WTC11 (cell line): ENCODE results near the gene KRT32. TPM values are rescaled to one million over a fixed set of nuclear protein-coding genes. Genes with fewer than 3 reads are reported as not detected.

Source experiments
- ATAC-seq: fragments of 200-7000 bp; cut with Tn5 transposase; 2 replicates; pipeline ENCODE4 v1.10.0; 2021; ENCODE audit warnings: mild to moderate bottlenecking, moderate library complexity
- CTCF ChIA-PET: fragments of 300-600 bp; sonication (Branson Sonifier 250); formaldehyde crosslinking; loops from one replicate; lab custom pipeline; 2021; ENCODE audit warnings: antibody characterized with exemption; lab: Charles Lee
- POLR2A ChIA-PET: fragments of 350-600 bp; sonication (Branson Sonifier 250); formaldehyde crosslinking; loops from one replicate; lab custom pipeline; 2021; ENCODE audit warnings: antibody characterized with exemption; lab: Charles Lee
- DNase-seq: peaks from one replicate; pipeline ENCODE4 v3.0.0; 2021; ENCODE audit warnings: low spot score
- H3K27ac Mint-ChIP-seq: 2 replicates; pipeline ENCODE4 v1.8.0; 2021; ENCODE audit warnings: mixed read lengths
- H3K27me3 Mint-ChIP-seq: 2 replicates; pipeline ENCODE4 v1.8.0; 2021; ENCODE audit warnings: low read depth, mild to moderate bottlenecking, moderate library complexity, mixed read lengths
- H3K36me3 Mint-ChIP-seq: 2 replicates; pipeline ENCODE4 v1.8.0; 2021; ENCODE audit warnings: mixed read lengths
- H3K4me1 Mint-ChIP-seq: 2 replicates; pipeline ENCODE4 v1.8.0; 2022; ENCODE audit warnings: mixed read lengths
- H3K4me3 Mint-ChIP-seq: 2 replicates; pipeline ENCODE4 v1.8.0; 2021; ENCODE audit warnings: mild to moderate bottlenecking, moderate library complexity, mixed read lengths
- H3K9me3 Mint-ChIP-seq: 2 replicates; pipeline ENCODE4 v1.8.0; 2021; ENCODE audit warnings: mixed read lengths
- AFF4 ChIP-seq: sonication (generic); formaldehyde crosslinking; IDR thresholded peaks from 2 replicates; pipeline ENCODE4 v1.8.1; 2023; ENCODE audit warnings: mild to moderate bottlenecking, missing genetic modification reagents, borderline replicate concordance
- ATF2 ChIP-seq: sonication (generic); formaldehyde crosslinking; IDR thresholded peaks from 2 replicates; pipeline ENCODE4 v1.8.1; 2022; ENCODE audit warnings: low read depth, missing genetic modification reagents, borderline replicate concordance
- CBFB ChIP-seq: sonication (generic); formaldehyde crosslinking; IDR thresholded peaks from 2 replicates; pipeline ENCODE4 v1.8.1; 2022; ENCODE audit warnings: mild to moderate bottlenecking, low read depth, missing genetic modification reagents
- CTCF ChIP-seq: fragments of 200-600 bp; IDR thresholded peaks from 2 replicates; pipeline ENCODE4 v1.8.0; 2022; ENCODE audit warnings: antibody characterized with exemption
- ELF4 ChIP-seq: sonication (generic); formaldehyde crosslinking; IDR thresholded peaks from 2 replicates; pipeline ENCODE4 v1.8.1; 2022; ENCODE audit warnings: low read depth, mild to moderate bottlenecking, moderate library complexity, missing genetic modification reagents
- FOXP1 ChIP-seq: sonication (generic); formaldehyde crosslinking; IDR thresholded peaks from 2 replicates; pipeline ENCODE4 v1.8.0; 2022; ENCODE audit warnings: missing genetic modification reagents, mild to moderate bottlenecking, moderate library complexity, borderline replicate concordance
- GTF2I ChIP-seq: fragments of 250-450 bp; sonication (Bioruptor Pico); conservative IDR thresholded peaks from 2 replicates; pipeline ENCODE4 v1.4.0; 2021; ENCODE audit warnings: mild to moderate bottlenecking
- JAZF1 ChIP-seq: fragments of 250-450 bp; sonication (Bioruptor Pico); IDR thresholded peaks from 2 replicates; pipeline ENCODE4 v1.9.0; 2021; ENCODE audit warnings: moderate library complexity, mild to moderate bottlenecking, inconsistent platforms
- MXD4 ChIP-seq: fragments of 250-450 bp; sonication (Bioruptor Pico); IDR thresholded peaks from 2 replicates; pipeline ENCODE4 v1.8.0; 2021; ENCODE audit warnings: mild to moderate bottlenecking, moderate library complexity, borderline replicate concordance
- NFE2L1 ChIP-seq: sonication (generic); formaldehyde crosslinking; IDR thresholded peaks from 2 replicates; pipeline ENCODE4 v1.8.1; 2023; ENCODE audit warnings: missing genetic modification reagents
- NR1H2 ChIP-seq: sonication (generic); formaldehyde crosslinking; IDR thresholded peaks from 2 replicates; pipeline ENCODE4 v1.9.0; 2021; ENCODE audit warnings: mild to moderate bottlenecking, moderate library complexity, missing genetic modification reagents
- PRRX2 ChIP-seq: fragments of 250-450 bp; sonication (Bioruptor Pico); IDR thresholded peaks from 2 replicates; pipeline ENCODE4 v1.8.0; 2021; ENCODE audit warnings: mild to moderate bottlenecking
- ZNF121 ChIP-seq: sonication (generic); formaldehyde crosslinking; IDR thresholded peaks from 2 replicates; pipeline ENCODE4 v1.8.0; 2023; ENCODE audit warnings: missing genetic modification reagents
- ZNF232 ChIP-seq: sonication (generic); formaldehyde crosslinking; IDR thresholded peaks from 2 replicates; pipeline ENCODE4 v1.8.0; 2022; ENCODE audit warnings: mild to moderate bottlenecking, missing genetic modification reagents
- ZNF396 ChIP-seq: fragments of 250-450 bp; sonication (Bioruptor Pico); IDR thresholded peaks from 2 replicates; pipeline ENCODE4 v1.8.0; 2021; ENCODE audit warnings: mild to moderate bottlenecking, moderate library complexity, borderline replicate concordance
- ZNF425 ChIP-seq: fragments of 250-450 bp; sonication (Bioruptor Pico); conservative IDR thresholded peaks from 2 replicates; pipeline ENCODE4 v1.9.0; 2021; ENCODE audit warnings: mild to moderate bottlenecking
- ZSCAN18 ChIP-seq: fragments of 250-450 bp; sonication (Bioruptor Pico); IDR thresholded peaks from 2 replicates; pipeline ENCODE4 v2.1.2; 2022; ENCODE audit warnings: mild to moderate bottlenecking, moderate library complexity
- total RNA-seq: library from RNA; stranded (reverse); gene quantifications from 3 replicates; pipeline ENCODE4 v1.2.3, GENCODE V29; 2021
- TF ChIP-seq, protein P1 (sequence below): sonication (generic); formaldehyde crosslinking; IDR thresholded peaks from 2 replicates; pipeline ENCODE4 v1.8.0; 2023; ENCODE audit warnings: missing genetic modification reagents
- TF ChIP-seq, protein P2 (sequence below): sonication (generic); formaldehyde crosslinking; IDR thresholded peaks from 2 replicates; pipeline ENCODE4 v1.8.1; 2022; ENCODE audit warnings: mild to moderate bottlenecking, missing genetic modification reagents, moderate library complexity, borderline replicate concordance
- TF ChIP-seq, protein P3 (sequence below): sonication (generic); formaldehyde crosslinking; IDR thresholded peaks from 2 replicates; pipeline ENCODE4 v1.8.1; 2022; ENCODE audit warnings: mild to moderate bottlenecking, moderate library complexity, missing genetic modification reagents

KRT32 gene
- total RNA-seq, 1 experiment from 2014 or later, result not detected

DNA sequence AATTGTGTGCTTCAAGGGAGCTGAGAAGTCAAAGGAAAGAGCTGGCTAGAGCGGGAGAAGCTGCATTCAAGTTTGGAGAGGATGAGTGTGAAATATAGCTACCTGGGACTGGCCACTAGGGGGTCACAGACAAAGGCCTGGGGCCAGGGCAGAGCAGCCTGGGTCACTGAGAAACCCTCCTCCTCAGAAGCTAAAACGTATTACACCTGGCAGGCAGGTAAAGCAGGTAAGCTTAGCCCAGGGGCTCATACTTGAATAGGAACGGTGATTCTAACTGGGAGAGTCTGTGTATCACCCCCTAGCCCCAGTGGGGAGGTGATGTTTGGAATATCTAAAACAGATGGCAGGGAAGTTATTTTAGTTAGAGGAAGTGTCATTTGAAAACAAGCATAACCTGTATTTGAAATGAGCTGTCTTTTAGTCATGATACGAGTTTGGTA is 49.6 kb downstream of the KRT32 start:
- Mint-ChIP-seq H3K36me3 (no peaks in the 10 kb centered on the region), H3K9me3 (no peaks in the 10 kb centered on the region), H3K27ac (no peak overlapping the region), H3K4me1 (peaks cover 17% of the 10 kb centered on the region), H3K27me3 (no peaks in the 10 kb centered on the region), H3K4me3 (no peak overlapping the region)
- peak; percentile 59 for DNase-seq
- POLR2A ChIA-PET, result interaction anchor here (0.6 to 1.0 kb wide), 2 partner anchors 13 to 206 kb away, joined by 3 read pairs; no protein-coding TSS in a partner anchor
- TF ChIP-seq ZSCAN18 (no peak), NR1H2 (CRISPR knock-in tag) (no peak), ATF2 (CRISPR knock-in tag) (no peak), CTCF (peak; percentile 65), ZNF121 (0 out of 2 replicates have a peak, but pooled peaks have one; percentile 8)
- TF ChIP-seq, all 79 proteins: peak for 2
- CTCF ChIA-PET, result interaction anchor here (0.5 to 3.8 kb wide), 63 partner anchors 9 to 563 kb away, joined by 3 to 63 read pairs (median 5); partner anchors contain the start of genes KRT17, KRT19, KRT31 and KRT36
- ATAC-seq, result peak; percentile 96

- Mint-ChIP-seq H3K27me3 (no peaks in the 10 kb centered on the region), H3K36me3 (no peaks in the 10 kb centered on the region), H3K27ac (no peak overlapping the region), H3K4me1 (peaks cover 21% of the 10 kb centered on the region), H3K4me3 (no peak overlapping the region), H3K9me3 (no peaks in the 10 kb centered on the region)
- ChIA-PET CTCF (interaction anchor here (0.6 to 3.8 kb wide), 51 partner anchors 9 to 562 kb away, joined by 3 to 63 read pairs (median 6); partner anchors contain the start of genes KRT19, KRT31, KRT36 and KRTAP17-1), POLR2A (interaction anchor here (1.0 kb wide), 1 partner anchor 12 kb away, joined by 3 read pairs; no protein-coding TSS in a partner anchor)
- ATAC-seq (no peak), DNase-seq (no peak)
- TF ChIP-seq ELF4 (CRISPR knock-in tag) (no peak), JAZF1 (CRISPR knock-in tag) (no peak), ZNF396 (CRISPR knock-in tag) (no peak), ZNF232 (CRISPR knock-in tag) (no peak), AFF4 (CRISPR knock-in tag) (no peak), MXD4 (CRISPR knock-in tag) (no peak), PRRX2 (CRISPR knock-in tag) (no peak), ZNF425 (no peak), GTF2I (CRISPR knock-in tag) (no peak), FOXP1 (CRISPR knock-in tag) (no peak), CBFB (CRISPR knock-in tag) (no peak), NFE2L1 (CRISPR knock-in tag) (no peak)
- TF ChIP-seq, protein P1, sequence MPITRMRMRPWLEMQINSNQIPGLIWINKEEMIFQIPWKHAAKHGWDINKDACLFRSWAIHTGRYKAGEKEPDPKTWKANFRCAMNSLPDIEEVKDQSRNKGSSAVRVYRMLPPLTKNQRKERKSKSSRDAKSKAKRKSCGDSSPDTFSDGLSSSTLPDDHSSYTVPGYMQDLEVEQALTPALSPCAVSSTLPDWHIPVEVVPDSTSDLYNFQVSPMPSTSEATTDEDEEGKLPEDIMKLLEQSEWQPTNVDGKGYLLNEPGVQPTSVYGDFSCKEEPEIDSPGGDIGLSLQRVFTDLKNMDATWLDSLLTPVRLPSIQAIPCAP, result no peak
- TF ChIP-seq, protein P2, sequence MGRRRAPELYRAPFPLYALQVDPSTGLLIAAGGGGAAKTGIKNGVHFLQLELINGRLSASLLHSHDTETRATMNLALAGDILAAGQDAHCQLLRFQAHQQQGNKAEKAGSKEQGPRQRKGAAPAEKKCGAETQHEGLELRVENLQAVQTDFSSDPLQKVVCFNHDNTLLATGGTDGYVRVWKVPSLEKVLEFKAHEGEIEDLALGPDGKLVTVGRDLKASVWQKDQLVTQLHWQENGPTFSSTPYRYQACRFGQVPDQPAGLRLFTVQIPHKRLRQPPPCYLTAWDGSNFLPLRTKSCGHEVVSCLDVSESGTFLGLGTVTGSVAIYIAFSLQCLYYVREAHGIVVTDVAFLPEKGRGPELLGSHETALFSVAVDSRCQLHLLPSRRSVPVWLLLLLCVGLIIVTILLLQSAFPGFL, result no peak
- TF ChIP-seq, protein P3, sequence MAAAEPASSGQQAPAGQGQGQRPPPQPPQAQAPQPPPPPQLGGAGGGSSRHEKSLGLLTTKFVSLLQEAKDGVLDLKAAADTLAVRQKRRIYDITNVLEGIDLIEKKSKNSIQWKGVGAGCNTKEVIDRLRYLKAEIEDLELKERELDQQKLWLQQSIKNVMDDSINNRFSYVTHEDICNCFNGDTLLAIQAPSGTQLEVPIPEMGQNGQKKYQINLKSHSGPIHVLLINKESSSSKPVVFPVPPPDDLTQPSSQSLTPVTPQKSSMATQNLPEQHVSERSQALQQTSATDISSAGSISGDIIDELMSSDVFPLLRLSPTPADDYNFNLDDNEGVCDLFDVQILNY (CRISPR knock-in tag), result no peak
Measured at GRCh38 chr17:41417127-41417526, 50.1 kb downstream of the KRT32 start.
